GM04503 (cell line): Measurements from ENCODE around the gene LGI2.
"Not testable (repeated sequence)": the region's sequence is repeated elsewhere in the genome, so short reads cannot be mapped to it uniquely, and the experiment has no call there.

Experiments
- DNase-seq: peaks from one replicate; pipeline ENCODE4 v3.0.0-alpha.2; 2012; ENCODE audit warnings: low read depth

LGI2 gene

DNA sequence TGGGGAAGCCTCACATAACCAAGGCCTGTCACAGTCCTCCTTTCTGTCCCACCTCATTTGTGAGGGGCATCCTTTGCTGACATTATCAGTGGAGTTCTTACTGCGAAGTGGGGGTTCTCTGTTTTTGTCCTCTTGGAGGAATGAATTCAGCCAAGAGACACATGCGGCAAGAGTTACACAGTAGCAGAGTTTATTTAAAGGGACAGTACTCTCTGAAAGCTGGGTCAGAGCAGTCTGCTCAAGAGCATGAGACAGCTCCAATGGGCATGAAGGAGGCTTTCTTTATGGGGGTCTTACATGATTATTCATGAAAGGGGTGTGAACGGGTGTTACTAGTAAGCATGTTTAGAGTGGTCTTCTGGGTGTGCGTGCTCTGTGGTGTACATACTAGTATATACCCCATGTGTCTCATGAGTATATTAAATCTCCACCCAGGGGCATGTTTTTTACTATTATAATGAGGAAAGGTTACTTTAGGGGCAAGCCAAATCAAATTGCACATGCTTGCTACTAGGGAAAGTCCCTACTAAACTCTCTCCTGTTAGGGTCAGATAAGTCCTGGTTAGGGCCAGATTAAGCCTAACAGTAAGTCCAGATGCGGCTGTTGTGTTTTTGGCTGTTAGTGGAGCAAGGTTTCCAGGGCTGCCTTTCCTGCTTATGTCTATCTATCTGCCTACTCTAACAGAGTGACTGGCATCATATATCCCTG, 19.8 kb upstream of the LGI2 start:
- DNase-seq, result no peak

DNA sequence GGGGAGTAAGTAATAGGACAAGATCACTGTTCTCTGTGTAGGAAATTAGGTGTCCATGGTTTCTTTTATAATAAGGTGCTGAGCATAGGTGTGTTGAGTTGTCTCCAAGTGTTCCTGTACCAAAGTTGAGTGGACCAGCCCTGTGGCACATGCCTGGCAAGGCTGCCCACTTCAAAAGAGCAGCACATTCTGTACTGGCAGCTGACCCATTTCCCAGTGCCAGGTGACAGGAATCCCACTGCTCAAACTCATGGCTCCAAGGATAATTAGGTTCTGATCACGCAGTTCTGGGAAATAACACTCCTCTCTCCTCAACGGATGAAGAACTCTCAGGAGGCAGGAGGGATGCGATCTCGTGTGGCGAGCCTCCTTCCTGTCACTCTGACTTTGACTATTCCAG, 12.8 kb upstream of the LGI2 start:
- DNase-seq, result no peak

DNA sequence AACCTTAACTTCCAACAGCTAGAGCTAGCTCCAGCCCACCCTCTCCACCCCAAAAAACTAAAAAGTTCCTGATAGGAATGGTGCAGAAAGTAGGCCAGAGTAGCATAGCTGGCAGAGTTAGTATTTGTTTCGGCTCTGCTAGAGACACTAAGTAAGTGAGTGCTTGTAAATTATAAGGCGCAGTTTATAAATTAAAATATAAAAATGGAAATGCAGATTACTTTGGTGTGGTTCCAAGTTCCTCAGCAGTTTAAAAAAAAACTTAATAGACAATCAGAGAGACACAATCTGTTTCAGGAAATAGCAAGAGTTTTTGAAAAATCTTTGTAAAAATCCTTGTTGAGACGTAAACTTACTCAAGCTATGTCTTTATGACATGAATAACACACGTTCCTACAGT, 2.8 kb upstream of the LGI2 start:
- no peak for DNase-seq

DNA sequence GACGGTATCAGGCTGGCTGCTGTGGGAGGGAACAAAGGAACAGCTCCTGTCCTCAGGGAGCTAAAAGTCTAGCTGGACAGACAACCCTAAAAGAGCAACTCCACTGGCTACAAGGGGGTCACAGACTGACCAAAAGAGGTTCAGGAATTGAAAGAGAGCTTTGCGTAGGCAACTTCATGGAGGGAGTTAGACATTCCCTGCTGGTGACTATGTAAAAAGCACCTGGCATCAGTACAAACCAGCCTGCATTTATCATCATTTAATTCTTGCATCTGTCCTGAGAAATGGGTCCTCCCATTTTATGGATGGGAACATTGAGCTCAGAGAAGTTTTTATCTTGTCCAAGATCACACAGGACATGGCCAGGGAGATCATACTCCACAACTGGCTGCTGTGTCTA, 1.4 kb upstream of the LGI2 start:
- DNase-seq, result no peak

DNA sequence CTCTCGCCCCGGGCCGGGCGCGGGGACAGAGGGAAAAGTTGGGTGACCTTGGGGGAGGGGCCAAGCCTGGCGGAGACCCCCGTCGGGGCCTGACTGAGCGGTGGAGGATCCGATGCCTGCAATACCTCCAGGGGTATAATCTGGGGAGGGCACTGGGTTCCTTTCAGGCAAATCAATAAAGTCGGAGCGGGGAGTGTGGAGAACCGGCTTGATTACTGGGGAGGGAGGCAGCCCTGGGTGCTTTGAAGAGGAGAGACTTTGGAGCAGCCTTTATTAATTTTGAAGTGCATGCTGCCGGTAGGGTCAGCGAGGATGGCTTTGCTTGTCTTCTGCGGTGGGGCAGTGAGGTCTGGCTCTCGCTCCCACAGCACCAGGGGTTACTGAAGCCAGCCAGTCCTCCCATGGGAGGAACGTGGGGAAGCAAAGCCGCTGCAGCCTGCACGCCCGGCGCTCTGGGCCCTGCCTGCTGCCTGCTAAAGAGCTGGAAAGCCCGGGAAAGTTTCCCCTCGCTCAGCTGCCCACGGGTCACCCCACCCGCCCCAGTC, 403 bp upstream of the LGI2 start:
- no peak for DNase-seq

DNA sequence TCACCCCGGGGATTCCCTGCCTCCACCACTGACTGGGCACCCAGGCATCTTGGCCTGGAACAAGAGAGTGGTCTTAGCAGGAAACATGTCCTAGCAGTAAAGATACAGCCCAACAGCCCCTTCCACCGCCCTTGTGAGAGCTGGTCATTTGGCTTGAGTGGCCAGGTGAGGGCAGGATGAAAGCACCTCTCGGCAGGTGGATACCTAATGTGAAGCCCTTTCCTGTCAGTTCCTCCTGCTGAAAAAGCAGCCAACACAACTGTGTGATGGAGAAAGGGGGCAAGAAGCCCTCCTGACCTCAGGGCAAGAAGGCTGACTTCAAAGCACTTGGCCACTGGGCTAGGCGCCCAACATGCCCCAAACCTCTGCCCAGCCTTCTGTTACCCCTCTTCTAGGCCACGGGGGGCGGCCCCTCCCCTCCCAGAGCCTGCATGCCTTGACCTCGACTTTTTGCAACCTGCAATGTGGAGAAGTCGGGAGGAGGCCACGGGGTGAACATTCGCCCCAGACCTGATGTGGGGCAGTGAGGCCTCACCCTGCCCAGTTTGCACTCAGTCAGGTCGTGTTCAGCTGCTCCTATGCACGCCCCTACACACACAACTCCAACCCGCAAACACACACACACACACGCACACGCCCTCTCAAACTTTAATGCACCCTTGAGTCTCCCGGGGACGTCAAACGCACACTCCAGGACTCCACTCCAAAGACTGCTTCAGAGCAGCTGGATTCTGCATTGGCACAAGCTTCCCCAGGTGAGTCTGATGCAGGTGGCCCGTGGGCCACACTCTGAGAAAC, 1.1 kb downstream of the LGI2 start:
- DNase-seq, result no peak

DNA sequence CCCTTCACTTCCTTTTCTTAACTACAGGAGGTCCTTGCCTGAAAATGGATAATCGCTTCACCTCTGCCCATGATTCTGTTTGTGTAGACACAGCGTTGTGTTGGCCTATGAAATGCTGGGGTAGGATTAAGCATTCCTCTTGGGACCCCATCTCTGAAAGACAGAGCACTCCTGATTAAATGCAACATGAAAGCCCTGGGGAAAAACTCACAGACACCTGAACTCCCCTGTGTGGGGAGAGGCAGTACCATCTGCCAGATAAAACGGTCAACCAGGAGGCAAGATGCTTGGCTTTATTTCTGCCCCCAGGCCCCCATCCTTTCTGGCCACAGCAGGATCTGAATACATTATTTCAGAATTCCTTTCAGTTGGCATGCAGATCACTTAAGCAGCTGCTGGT, 1.9 kb downstream of the LGI2 start:
- DNase-seq, result no peak

DNA sequence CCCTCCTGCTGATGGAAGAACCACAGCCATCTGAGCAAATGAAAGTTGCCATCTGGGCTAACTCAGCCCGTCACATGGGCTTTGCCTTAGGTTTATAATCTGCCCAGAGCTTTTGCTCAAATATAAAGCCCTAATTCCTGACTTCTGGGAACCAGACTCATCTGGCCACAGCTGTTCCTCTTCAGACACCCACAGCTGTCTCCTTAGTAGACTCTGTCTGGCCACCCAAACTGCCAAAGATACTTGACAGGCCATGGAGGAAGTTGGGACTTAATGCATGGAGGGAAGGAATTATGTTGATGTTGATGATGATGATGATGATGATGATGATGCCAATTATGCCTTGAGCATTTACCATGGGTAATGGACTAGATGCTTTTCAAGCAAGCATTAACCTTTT, 8.0 kb downstream of the LGI2 start:
- no peak for DNase-seq

DNA sequence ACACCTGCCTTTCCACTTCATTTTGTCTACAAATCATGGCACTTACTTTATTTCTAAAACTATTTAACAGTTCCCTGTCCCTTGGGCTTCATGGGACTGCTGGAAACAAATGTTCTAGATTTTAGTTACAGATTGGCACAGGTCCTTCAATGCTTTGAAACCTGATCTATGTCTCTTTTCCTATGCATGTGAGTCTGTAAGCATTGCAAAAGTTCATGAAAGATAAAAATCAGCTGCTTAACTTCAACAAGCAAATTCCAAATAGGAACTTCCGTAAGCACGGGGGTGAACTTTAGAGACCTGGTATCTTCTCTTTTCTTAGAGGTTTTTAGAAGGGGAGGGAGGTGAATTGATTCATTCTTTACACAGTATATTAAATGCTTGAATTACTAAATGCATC, 9.5 kb downstream of the LGI2 start:
- no peak for DNase-seq

DNA sequence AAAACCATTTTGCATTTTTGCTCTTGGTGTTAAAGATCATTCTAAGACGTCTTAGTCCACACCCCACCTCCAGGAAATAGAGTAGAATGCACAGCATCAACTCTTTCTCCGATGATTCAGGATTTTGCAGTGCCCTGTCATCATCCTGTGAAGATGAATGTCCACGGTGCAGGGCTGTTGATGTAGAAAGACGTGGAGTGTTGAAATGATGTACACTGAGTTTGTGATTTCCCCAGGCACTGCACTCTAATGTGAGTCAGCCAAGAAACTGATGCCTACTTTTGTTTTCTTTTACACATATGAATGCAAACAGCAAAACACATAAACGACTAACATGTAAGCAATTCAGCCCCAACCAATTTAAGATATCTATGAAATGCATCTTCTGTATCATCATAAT, 10.5 kb downstream of the LGI2 start:
- no peak for DNase-seq

DNA sequence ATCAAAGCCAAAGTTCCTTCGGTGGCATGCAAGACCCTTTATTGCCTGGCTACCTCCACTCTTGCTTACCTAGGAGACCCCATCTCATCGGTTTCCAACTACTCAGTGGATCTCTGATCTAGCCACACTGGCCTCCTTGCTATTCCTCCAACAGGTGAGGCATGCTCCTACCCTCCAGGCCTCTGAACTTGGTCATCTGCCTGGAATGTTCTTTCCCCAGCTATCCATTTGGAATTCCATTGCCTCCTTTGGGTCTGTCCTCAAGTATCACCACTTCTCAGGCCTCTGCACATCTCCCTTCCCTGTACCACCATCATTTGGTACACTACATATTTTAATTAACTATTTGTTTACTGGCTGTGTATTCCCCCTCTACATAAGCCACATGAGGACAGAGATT, 11.2 kb downstream of the LGI2 start:
- no peak for DNase-seq

DNA sequence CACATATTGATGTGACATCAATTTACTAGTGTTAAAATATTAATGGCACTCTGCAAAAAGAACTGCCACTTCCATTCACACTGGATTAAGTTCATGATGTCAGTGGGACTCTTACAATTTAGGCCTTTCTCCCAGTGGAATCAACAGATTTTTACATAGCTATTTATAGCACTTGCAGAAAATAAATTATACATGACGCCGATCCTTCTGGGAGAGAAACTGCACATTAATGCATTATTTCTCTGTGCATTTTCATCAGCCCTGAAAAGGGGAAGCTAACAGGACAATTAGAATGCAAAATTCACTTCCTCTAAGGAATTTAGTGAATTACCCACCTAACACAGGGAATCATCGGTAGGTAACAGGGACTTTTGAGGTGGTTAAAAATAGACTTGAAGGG, 15.7 kb downstream of the LGI2 start:
- no peak for DNase-seq

DNA sequence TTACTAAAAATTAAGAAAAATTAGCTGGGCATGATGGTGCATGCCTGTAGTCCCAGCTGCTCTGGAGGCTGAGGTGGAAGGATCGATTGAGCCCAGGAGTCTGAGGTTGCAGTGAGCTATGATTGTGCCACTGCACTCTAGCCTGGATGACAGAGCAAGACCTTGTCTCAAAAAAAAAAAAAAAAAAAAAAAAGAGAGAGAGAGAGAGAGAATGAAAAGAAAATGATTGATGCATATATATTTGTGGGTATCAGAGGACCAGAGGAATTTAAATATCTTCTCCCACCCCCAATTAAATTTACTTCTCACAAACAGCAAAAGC, 16.1 kb downstream of the LGI2 start:
- not testable (repeated sequence) for DNase-seq

DNA sequence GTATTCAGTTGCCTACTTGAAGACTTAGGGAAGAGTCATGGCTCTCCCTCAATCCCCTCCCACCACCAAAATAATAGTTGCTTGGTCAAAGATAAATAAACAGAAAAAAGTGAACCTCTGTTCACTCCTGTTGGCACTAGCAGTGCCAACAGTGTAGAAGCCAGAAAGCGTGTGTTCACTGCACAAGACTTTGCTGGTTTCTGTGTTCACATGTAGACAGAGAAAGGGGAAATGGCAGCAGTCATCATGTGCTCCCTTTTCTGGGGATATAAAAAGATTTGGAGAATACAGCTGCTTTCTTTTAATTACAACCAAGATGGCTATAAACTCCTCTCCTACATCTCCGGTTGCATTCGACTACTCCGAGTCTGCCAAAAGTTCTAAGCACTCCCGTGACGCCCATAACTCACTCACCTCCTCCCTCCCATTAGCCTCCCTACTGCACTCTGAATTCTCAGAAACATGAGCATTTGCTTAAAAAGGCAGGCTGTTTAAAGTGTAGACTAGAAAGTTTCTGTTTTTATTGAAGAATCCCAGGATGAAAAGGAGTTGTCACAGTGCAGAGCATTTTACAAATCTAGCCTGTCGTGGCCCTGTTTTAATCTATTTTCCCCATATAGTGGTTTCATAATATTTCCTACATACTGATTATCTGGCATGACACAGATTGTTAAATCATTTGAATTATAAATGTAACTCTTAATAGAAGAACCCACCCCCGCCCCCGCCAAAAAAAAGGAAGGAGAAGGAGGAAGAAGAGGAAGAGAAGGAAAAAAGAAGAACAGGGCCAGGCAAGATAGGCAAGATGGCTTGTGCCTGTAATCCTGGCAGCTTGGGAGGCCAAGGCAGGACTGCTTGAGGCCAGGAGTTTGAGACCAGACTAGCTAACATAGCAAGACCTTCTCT, 16.7 kb downstream of the LGI2 start:
- DNase-seq, result no peak

DNA sequence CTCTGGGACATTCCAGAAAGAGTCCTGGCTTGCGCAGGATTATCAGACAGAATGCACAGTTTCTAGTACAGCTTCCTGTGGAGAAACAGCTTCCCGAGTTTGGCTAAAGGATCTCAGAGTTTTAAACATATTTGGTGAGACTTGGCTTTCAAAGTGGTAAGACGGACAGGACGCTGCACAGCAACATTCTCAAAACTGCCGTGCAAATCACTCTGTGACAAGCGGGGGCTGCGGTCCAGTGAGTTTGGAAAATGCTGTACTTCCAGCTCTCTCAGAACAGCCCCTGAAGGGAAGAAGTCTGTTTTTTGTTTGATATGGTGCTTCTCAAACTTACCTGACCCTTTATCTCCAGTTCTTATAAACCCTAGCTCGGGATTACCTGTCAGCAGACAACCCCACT, 18.1 kb downstream of the LGI2 start:
- no peak for DNase-seq

DNA sequence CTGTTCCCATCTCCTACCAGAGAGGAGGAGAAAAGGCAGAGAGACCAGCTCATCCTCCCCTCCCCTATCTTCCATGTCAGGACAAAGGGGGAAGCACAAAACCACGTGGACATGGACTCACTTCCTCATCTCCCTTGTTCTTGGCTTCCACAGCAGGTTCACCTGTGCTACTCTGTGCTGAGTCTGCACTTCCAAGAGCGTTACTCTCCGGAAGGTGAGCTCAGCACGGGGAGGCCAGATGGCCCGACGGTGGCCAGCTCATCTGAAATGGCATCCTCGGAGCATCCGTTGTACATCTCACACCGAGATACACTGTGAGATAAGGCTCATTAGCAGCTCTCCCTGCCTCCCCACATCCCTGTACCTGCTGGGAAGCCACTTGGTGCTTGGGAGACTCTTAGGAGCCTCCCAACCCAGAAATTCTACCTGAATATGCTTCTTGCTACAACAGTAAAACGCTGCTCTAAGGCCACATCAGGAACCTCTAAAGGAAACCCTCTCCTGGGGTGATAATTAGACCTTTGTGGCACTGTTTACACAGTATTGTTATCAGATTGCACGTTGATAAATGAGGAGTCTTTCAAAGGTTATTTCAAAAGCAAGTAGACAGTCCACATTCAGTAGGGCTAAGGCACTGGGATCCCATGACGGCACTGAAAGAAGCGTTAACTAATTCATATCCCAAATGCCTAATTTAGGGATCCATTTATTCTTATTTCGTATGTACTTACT, 19.4 kb downstream of the LGI2 start:
- no peak for DNase-seq

DNA sequence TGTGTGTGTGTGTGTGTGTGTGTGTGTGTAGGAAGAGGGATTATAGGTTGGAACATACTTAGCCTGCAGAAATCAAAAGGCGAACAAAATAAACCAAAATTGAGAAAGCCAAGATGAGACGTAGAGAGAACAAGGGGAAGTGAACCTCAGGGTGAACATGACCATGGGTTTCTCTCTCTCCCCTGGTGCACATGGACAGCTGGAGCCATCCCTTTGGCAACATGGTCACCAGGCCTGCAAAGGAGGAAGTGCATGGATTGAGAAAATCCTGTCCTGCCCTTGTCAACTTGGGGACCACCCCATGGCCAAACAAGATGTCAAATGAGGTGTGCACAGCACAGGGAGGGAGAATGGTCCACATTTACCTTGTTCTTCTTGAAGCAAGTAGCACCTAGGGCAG, 23.1 kb downstream of the LGI2 start:
- DNase-seq, result no peak

DNA sequence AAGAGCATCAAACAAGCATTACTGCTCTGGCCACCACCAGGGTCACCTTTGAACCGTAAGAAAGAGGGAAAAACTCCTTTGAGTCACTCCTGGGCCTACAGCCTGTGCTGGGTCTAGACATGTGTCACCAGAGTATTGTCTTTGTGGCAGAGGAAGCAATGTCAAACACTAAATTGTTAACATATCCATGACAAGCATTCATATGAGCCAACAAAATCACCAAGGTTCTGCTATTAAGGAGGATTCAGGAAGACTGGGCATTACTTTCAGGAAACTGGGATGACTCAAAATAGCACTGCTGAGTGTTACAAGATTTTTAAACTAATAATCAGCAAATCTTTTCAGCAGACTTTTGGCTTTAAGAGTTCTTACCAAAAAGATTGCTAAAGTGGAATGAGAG, 28.1 kb downstream of the LGI2 start:
- DNase-seq, result no peak

DNA sequence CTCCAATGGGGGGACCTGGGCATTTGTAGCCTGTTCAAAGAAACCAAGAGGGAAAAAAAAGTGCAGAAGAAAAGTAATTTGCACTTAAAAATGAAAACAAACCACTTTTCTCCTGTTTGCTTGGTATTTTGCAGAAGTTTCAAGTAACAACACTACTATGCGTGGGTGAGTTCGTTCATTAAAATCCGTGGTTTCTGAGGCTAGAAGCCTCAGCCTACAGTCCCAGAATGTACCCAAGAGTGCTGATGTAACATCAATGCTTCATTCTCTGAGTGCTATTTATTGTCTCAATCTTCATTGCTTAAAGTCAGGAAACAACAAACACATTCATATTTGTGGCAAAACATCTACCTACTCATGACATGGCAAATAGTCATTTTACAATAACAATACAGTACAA, 29.2 kb downstream of the LGI2 start:
- DNase-seq, result no peak

DNA sequence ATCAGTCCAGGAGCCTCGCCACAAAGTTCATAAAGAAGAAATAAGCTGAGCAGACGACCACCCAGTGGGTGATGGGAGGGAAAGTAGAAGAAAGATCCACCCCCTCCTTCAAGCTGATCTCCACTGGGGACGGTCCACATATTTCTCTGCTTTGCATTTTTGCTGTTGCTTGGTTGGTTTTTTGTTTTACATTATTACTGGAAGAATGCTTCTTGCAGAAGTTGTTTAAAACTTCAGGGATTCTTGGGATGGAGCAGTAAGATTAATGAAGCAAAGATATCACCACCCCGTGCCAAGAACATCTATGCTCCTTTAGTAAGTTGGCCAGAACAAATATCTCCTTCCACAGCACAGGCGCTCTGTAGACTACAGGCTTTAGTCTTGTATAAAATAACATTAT, 30.1 kb downstream of the LGI2 start:
- DNase-seq, result no peak

DNA sequence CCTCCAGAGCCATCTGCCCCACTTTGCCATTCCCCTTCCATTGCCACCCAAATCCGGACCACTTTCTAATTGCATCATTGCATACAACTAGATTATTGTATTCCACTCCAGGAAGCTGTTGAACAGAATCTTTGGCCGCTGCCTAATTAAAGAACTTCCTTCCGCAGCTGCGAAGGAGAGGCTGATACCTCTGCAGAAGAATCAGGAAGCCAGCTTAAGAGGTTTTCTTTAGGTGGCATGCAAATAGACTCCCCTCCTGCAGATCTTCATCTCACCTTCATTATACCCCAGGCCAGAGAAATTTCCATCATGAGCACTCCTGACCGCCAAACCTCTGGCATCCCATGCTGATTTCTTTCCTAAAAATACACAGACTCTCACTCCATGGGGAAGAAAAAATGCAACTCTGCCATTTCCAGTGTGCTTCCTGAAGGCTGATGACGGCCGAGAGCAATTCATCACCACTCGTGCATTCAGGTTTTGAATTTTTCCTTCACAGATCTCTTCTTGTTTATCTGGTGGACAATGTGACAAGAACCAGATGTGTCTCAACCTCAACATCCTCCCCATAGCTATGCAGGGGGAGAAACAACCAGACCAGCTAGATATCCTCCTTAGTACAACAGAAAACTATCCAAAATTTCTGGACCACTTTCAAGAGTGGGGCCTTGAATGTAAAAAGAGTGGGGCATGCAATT, 31.2 kb downstream of the LGI2 start:
- no peak for DNase-seq
